Muscle layer of colon (tissue), 2 donors: ENCODE data around the gene ATG2A.

ENCODE experiments used
- H3K27ac ChIP-seq: one replicate; pipeline ENCODE4 v1.7.0; 2013; ENCODE audit warnings: low read depth, mild to moderate bottlenecking, low read length, moderate library complexity
- H3K27me3 ChIP-seq, 2 donors: one replicate each; pipeline ENCODE4 v1.7.0; 2013; ENCODE audit warnings: low read length in 2 of 2, mild to moderate bottlenecking in 2 of 2; ENCODE audit not compliant: insufficient read depth in 2 of 2, control insufficient read depth in 1 of 2
- H3K36me3 ChIP-seq: one replicate; pipeline ENCODE4 v1.7.0; 2013; ENCODE audit warnings: mild to moderate bottlenecking, low read length; ENCODE audit not compliant: insufficient read depth
- H3K4me1 ChIP-seq: one replicate; pipeline ENCODE4 v1.7.0; 2013; ENCODE audit warnings: mild to moderate bottlenecking, low read length; ENCODE audit not compliant: insufficient read depth
- H3K4me3 ChIP-seq, 2 donors: one replicate each; pipeline ENCODE4 v1.7.0; 2013; ENCODE audit warnings: low read length in 2 of 2, low read depth in 1 of 2, mild to moderate bottlenecking in 1 of 2, moderate library complexity in 1 of 2
- H3K9ac ChIP-seq: one replicate; pipeline ENCODE4 v1.7.0; 2013; ENCODE audit warnings: low read length
- H3K9me3 ChIP-seq: one replicate; pipeline ENCODE4 v1.7.0; 2013; ENCODE audit warnings: mild to moderate bottlenecking, low read length
- donor health status: abdominal sarcoma.
- donor health status: Adenocarcinoma of cecum.

ATG2A gene

DNA sequence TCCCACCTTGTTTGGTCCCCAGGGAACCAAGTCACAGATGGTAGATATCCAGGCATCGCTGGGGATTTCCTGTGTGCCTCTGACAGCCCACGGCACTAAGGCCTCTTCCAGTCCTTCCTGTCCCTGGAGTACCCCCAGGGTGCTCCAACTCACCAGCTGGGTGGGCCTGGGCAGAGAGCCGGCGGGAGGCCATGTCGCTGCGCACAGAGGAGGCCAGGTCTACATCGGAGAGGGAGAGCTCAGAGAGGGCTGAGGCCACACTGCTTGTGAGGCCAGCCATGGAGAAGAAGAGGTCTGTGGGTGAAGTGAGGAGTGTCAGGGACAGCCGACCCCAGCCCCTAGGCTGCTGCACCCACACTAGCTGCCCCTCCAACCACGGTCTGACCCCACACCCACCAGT is 5.3 kb downstream of the ATG2A start:
- H3K36me3 ChIP-seq, result peaks cover 74% of the 10 kb centered on the region
- H3K27me3 ChIP-seq, result no peaks in the 10 kb centered on the region
- no peak overlapping the region for H3K27ac ChIP-seq
- H3K9me3 ChIP-seq, result no peaks in the 10 kb centered on the region
- no peak overlapping the region for H3K9ac ChIP-seq
- H3K4me1 ChIP-seq, result peaks cover 15% of the 10 kb centered on the region
- H3K4me3 ChIP-seq, result no peak overlapping the region

DNA sequence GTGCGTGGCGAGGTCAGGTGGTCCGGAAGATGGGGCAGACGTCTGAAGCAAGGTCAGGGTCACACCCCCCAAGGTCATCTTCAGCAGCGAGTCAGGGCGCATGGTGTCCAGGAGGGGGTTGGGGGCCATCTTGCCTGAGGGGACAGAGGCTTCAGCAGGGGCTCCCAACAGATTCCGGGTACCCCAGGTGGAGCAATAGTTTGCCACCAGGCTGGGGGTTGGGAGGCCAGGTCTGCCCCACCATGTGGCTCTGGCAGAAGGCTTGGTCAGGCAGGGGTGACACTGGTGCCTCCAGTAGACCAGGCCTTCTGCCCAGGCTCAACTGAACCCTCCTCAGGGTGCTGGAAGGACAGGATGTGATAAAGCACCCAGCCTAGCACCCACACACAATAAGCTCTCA is 5.9 kb downstream of the ATG2A start:
- H3K36me3 ChIP-seq, result peaks cover 79% of the 10 kb centered on the region
- H3K4me3 ChIP-seq, result no peak overlapping the region
- no peaks in the 10 kb centered on the region for H3K9me3 ChIP-seq
- H3K27ac ChIP-seq, result no peak overlapping the region
- peaks cover 12% of the 10 kb centered on the region for H3K4me1 ChIP-seq
- H3K9ac ChIP-seq, result no peak overlapping the region
- no peaks in the 10 kb centered on the region for H3K27me3 ChIP-seq

DNA sequence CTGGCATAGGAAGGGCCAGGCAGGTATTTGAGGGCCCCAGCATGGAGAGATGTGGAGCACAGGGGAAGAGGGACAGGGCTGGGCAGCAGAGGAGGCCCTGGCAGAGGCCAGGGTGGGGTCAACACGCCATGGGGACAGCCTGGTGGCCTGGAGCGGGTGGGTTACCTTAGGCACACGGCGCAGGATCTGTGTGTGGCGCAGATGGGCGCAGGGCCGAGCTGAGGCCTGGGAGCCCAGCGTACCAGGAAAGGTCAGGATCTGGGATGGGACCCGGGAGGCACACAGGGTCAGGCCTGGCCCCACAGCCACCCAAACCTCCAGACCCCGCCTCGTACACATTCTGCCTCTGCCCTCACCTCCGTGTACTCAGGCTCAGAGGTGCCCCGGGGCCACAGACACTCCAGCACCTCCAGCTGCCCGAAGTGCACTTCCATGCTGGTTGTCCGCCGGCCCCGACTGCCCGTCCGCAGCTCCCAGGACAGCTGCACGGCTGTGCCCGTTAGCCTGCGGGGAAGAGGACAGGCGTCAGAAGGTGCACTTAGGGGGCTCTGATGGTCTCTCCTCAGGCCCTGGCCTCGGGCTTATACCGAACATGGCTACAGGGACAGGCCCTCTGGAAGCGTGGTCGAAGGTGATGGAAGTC is 6.4 kb downstream of the ATG2A start:
- Histone ChIP-seq H3K27ac (no peak overlapping the region), H3K9ac (no peak overlapping the region), H3K36me3 (peaks cover 85% of the 10 kb centered on the region), H3K4me1 (peaks cover 6% of the 10 kb centered on the region), H3K9me3 (no peaks in the 10 kb centered on the region), H3K27me3 (no peaks in the 10 kb centered on the region), H3K4me3 (no peak overlapping the region)

DNA sequence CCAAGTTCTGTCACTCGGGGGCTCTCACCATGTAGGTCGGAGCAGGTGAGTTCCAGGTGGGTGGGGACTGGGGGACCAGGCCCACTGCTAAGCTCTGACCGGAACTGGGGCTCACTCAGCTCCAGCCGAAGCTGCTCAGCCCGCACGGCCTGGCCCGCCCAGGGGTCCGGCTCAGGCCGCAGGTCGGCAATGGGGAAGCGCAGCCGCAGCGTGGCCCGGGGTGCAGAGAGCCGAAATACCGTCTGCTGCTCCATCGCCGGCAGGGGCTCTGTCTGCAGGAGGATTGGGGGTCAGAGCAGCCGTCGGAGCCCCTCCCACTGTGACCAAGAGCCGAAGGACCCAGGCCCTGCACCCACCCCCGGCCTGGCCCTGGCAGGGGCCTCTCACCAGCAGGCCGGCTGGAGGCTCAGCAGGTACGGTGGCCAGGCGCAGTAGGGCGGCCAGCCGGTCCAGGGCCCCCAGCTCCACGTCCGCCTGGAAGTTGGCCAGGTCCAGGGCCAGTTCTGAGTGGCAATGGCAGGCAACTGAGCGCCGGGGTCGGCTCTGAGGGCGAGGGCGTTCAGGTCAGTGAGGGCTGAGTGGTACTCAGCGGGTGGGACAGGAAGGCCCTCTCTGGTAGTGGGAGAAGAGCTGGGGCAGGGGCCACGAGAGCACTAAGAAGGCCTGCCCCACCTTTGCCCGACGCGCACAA is 7.2 kb downstream of the ATG2A start:
- peaks cover 91% of the 10 kb centered on the region for H3K36me3 ChIP-seq
- H3K27ac ChIP-seq, result no peak overlapping the region
- no peak overlapping the region for H3K4me3 ChIP-seq
- no peaks in the 10 kb centered on the region for H3K4me1 ChIP-seq
- H3K27me3 ChIP-seq, result no peaks in the 10 kb centered on the region
- H3K9me3 ChIP-seq, result no peaks in the 10 kb centered on the region
- H3K9ac ChIP-seq, result no peak overlapping the region

DNA sequence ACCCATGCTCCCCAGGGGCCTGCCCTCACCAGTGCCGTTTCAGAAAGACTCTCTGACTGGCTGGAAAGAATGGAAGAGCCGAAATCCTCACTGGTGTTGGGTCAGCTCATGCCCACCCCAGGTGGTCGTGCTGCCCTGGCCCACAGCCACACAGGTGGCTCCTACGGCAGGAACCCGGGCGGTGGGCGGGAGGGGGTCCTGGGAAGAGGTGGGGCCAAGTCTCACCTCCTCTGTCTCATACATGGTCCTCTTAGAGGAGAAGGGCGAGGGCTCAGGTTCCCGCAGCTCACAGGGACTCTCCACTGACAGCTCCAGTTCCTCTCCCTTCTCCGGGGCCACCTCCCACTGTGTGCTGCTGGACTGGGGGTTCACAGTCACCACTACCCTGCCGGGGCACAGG is 8.2 kb downstream of the ATG2A start:
- no peak overlapping the region for H3K4me3 ChIP-seq
- H3K36me3 ChIP-seq, result peaks cover 84% of the 10 kb centered on the region
- H3K27me3 ChIP-seq, result no peaks in the 10 kb centered on the region
- H3K9ac ChIP-seq, result no peak overlapping the region
- no peak overlapping the region for H3K27ac ChIP-seq
- H3K4me1 ChIP-seq, result no peaks in the 10 kb centered on the region
- H3K9me3 ChIP-seq, result no peaks in the 10 kb centered on the region

DNA sequence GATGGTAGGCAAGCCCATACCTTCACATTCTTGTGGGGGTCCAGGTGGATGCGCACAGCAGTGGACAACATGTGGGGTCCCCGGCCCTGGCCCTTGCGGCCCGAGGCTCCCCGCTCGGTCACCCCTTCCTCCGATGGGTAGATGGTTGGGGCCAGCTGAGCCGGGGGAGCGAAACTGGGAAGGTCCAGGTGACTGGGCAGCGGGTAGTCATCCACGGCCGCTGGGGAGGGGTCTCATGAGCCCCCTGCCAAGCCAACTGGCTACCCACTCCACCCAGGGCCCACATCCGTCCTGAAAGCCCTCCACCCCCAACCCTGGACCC is 10.7 kb downstream of the ATG2A start:
- no peak overlapping the region for H3K9ac ChIP-seq
- H3K9me3 ChIP-seq, result no peaks in the 10 kb centered on the region
- H3K27ac ChIP-seq, result no peak overlapping the region
- peaks cover 75% of the 10 kb centered on the region for H3K36me3 ChIP-seq
- no peaks in the 10 kb centered on the region for H3K27me3 ChIP-seq
- no peaks in the 10 kb centered on the region for H3K4me1 ChIP-seq
- no peak overlapping the region for H3K4me3 ChIP-seq

DNA sequence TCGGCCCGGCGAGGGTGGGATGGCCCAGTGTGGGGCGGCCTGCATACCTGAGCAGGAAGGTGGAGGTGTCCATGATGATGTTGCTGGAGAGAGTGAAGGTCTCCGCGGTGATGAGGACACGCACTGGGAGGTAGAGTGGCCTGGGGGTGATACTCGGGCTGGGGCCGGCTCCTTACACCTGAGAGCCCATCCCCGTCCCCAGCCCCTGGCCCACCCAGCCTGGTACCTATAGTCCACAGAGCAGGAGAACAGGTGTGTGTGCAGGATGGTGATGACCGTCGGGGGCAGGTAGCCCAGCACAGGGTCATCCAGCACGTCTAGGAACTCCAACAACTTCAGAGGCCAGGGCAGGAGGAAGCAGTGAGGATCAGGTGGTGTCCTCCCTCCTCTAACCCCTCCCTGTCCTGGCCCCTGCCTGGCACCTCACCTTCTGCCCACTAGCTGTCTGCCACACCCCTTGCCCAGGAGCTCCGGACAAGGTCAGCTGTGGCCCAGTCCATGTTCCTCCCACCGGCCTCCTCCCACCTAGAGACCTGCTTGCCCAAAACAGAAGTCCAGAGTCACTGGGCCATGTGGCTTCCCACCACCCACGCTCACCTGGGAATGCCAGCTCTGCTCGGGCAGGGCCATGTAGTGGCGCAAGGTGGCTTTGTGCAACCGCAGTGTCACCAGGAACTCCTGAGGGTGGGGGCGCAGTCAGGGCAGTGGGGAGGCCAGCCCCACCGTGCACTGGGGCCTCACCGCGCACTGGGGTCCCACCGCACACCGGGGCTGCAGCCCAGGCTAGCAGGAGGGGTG is 11.3 kb downstream of the ATG2A start:
- no peak overlapping the region for H3K4me3 ChIP-seq
- H3K27ac ChIP-seq, result no peak overlapping the region
- no peaks in the 10 kb centered on the region for H3K27me3 ChIP-seq
- H3K36me3 ChIP-seq, result peaks cover 71% of the 10 kb centered on the region
- H3K9ac ChIP-seq, result no peak overlapping the region
- H3K4me1 ChIP-seq, result no peaks in the 10 kb centered on the region
- H3K9me3 ChIP-seq, result no peaks in the 10 kb centered on the region

DNA sequence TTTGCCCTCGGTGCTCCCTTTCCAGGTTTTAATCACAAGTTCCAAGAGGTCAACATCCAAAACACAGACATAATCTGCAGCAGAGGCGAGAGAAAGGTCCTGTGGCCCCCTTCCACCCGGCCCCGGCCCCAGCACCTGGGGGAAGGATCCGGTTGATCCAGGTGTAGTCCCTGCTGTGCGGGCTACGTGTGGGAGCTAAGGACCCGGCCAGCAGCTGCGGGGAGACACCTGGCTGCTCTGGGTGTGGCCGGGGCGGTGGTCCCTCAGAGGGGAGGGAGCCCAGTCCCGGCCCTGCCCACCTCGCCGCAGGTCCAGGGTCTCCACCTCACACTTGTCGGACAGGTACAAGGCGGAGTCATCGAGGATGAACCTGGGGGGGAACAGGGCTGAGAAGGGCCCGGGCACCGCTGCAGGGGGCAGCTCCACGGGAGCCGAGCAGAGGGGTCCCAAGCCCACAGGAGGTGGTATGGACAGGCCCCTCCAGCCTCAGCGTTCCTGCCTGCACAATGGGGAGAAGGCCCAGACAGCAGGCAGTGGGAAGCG is 13.6 kb downstream of the ATG2A start:
- Histone ChIP-seq H3K36me3 (peaks cover 53% of the 10 kb centered on the region), H3K4me3 (no peak overlapping the region), H3K9ac (no peak overlapping the region), H3K27ac (no peak overlapping the region), H3K27me3 (no peaks in the 10 kb centered on the region), H3K4me1 (no peaks in the 10 kb centered on the region), H3K9me3 (no peaks in the 10 kb centered on the region)

DNA sequence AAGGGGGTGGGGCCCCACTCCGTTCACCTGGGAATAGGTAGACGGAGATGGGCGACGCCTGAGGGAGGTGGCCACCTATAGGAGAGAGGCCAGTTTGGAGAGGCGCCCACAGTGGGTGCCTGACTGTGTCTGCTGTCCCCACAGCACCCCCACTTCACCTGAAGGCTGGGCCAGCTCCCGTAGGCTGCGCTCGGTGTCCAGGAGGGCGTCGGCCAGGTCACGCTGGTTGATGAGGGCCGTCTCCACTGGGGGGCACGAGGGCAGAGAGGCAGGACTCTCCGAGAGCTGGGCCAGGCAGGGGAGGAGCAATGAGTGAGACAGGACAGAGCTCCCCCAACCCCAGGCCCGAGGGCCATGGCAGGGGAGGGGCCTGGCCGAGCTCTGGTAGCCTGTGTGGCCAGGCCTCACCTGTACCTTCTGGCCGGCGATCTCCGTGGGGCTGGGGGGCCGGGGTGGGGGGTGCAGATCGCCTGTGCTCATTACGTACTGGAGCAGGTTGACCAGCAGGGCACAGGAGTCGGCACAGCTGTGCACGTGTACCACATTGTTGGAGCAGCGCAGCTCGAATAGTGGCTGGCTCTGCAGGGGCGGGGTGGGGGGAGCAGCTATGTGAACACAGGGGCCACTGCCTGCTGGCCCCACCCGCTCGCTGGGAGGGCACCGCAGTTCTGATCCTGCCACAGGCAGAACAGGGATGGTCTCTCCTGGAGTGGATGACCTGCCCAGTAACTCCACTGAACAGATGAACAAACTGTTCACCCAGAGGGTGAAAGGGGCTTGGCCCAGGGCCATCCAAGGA is 14.7 kb downstream of the ATG2A start:
- Histone ChIP-seq H3K9ac (no peak overlapping the region), H3K4me3 (no peak overlapping the region), H3K36me3 (peaks cover 43% of the 10 kb centered on the region), H3K9me3 (no peaks in the 10 kb centered on the region), H3K27me3 (no peaks in the 10 kb centered on the region), H3K27ac (no peak overlapping the region), H3K4me1 (no peaks in the 10 kb centered on the region)

DNA sequence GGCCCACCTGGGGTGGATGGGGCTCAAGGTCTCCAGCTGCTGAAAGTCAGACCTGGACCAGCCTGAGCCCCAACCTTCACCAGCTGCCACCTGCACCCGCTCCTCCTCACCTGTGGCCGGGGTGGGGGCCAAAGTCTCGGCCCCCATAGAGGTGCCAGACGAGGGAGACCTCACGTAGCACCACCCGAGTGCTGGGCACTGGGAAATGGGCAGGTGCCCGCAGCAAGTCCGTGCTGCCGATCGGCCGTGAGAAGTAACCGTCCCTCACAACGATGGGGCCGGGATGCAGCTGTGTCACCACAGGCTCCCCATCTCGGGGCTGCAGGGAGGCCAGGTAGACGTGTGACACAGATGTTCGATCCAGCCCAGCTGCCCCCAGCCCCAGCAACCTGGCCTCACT is 16.2 kb downstream of the ATG2A start:
- Histone ChIP-seq H3K9ac (no peak overlapping the region), H3K4me3 (no peak overlapping the region), H3K27me3 (no peaks in the 10 kb centered on the region), H3K36me3 (peaks cover 28% of the 10 kb centered on the region), H3K9me3 (no peaks in the 10 kb centered on the region), H3K27ac (no peak overlapping the region), H3K4me1 (no peaks in the 10 kb centered on the region)

DNA sequence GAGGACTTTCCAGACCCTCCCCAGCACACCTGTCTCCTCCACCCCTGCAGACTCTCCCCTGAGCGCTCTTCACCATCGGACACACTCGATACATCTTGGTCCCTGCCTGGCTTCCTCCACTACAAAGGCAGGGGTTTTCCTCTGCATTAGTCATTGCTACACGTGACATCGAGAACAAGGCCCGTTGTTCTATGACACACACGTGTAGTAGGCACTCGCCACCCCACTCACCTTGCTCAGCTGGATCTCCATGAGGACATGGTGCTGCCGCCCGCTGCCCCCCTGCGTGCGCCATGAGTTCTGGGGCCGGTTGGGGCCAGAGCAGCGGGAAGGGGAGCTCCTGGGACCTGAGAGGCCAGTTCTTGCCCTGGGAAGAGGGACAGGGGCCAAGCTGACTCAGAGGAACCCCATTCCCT is 16.7 kb downstream of the ATG2A start:
- H3K27me3 ChIP-seq, result no peaks in the 10 kb centered on the region
- no peaks in the 10 kb centered on the region for H3K9me3 ChIP-seq
- no peak overlapping the region for H3K4me3 ChIP-seq
- no peaks in the 10 kb centered on the region for H3K4me1 ChIP-seq
- H3K27ac ChIP-seq, result no peak overlapping the region
- peaks cover 23% of the 10 kb centered on the region for H3K36me3 ChIP-seq
- H3K9ac ChIP-seq, result no peak overlapping the region
